ENCODE results near the gene RAI2.
"Not testable (repeated sequence)": the region's sequence is repeated elsewhere in the genome, so short reads cannot be mapped to it uniquely, and the experiment has no call there.

RAI2 gene

GRCh38 chrX:17786554-17787347 lies 74.3 kb downstream of the RAI2 start:
- DNase-seq (ENCODE audit: low read depth in 2 of 2): not testable (repeated sequence)

GRCh38 chrX:17779434-17779833 lies 81.7 kb downstream of the RAI2 start:
- DNase-seq (ENCODE audit: low read depth in 2 of 2): no peak

DNA sequence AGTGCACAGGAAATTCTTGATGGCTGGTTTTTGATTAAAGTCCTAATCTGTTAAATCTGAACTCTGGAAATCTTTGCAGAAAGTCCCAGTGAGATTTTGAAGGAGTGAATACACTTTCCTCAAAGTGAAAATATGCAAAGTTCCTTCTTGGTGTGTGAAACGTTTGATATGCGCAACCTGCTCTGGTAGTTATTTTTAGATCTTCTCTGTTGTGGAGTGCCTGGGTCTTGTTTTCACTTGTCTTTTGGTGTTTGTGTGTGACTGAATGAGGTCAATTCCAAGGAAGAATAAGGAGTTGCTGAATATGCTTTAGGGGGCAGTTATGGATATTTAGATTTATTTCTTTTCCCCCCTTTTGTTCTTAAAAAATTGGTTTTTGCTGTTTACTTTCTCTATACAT lies 82.1 kb downstream of the RAI2 start:
- no peak for DNase-seq (ENCODE audit: low read depth in 2 of 2)

GRCh38 chrX:17774053-17774452 lies 87.0 kb downstream of the RAI2 start:
- DNase-seq (ENCODE audit: low read depth in 2 of 2): no peak

- no peak for DNase-seq (ENCODE audit: low read depth in 2 of 2)
Measured at GRCh38 chrX:17773221-17773876, 87.7 kb downstream of the RAI2 start.

GRCh38 chrX:17769701-17770269 lies 91.3 kb downstream of the RAI2 start:
- no peak for DNase-seq (ENCODE audit: low read depth in 2 of 2)

- DNase-seq (ENCODE audit: low read depth in 2 of 2): no peak
Measured at GRCh38 chrX:17768997-17769396, 92.1 kb downstream of the RAI2 start.

DNA sequence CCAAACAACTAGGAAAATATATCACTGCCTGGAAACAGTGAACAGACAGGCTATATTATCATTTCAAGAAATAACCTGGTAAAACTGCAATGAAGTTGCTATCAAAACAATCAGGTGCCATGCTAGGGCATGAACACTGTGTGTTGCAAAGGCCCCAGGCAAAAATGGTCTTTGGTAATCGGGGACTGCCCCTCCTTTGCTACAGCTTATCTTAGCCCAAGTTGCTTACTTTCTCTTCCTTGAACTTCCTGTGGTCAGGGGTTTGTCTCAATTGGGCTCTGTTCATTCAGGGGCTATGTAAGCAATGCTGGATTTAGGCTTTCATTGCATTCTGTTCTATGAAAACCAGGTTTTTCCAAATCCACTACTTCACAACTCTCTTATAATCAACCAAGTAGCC lies 93.4 kb downstream of the RAI2 start:
- DNase-seq (ENCODE audit: low read depth in 2 of 2): no peak

- no peak for DNase-seq (ENCODE audit: low read depth in 2 of 2)
Measured at GRCh38 chrX:17759990-17760389, 101.1 kb downstream of the RAI2 start.

GRCh38 chrX:17758382-17758781 lies 102.7 kb downstream of the RAI2 start:
- DNase-seq (ENCODE audit: low read depth in 2 of 2): no peak

GRCh38 chrX:17750436-17750835 lies 110.7 kb downstream of the RAI2 start:
- DNase-seq (ENCODE audit: low read depth in 2 of 2): no peak
